ENCODE data around the gene MARCO. TPM values are rescaled to one million over a fixed set of nuclear protein-coding genes. Genes with fewer than 3 reads are reported as not detected.

MARCO gene
- total RNA-seq, 1 donor from 2014 or later = not detected

DNA sequence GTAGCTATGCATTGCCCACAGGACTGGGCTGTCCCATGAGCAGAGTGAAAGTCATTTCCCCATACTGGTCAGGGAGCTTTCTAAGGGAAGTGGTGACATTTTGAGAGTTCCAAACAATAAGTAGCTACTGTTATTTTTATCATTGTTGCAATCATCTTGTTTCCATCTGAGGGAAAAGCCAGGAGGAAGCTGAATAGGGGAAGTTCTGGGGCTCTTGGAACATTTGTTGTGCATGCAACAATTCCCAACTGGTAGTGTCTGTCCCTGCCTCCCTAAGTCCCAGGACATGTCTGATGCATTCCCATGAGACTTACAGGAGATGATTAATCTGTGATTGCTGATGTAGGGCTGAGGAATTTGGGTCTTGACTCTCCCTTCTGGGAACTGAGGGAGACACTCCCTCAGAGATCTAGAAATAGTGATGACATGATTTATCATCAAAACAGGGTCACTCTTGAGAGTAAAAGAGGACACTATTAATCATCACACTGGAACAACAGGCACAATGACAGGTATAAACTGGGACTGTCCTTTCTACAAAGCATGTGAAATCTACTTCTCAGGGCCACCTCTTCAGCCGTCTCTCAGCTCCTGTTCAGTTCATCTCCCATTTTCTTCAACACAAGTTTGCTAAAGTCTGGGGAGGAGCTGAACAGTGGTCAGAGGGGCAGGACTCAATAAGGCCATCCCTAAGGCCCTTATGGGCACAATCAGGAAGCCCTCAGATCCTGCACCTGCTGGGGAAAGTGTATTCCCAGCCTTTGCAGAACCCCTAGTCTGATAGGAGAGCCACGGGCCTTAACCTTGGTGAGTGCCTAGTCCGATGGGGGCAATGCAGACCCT, 28.0 kb upstream of the MARCO start:
- peaks cover 33% of the 10 kb centered on the region for H3K27me3 Mint-ChIP-seq (ENCODE audit: low read depth, unreplicated experiment)
- FAIRE-seq = no peak

DNA sequence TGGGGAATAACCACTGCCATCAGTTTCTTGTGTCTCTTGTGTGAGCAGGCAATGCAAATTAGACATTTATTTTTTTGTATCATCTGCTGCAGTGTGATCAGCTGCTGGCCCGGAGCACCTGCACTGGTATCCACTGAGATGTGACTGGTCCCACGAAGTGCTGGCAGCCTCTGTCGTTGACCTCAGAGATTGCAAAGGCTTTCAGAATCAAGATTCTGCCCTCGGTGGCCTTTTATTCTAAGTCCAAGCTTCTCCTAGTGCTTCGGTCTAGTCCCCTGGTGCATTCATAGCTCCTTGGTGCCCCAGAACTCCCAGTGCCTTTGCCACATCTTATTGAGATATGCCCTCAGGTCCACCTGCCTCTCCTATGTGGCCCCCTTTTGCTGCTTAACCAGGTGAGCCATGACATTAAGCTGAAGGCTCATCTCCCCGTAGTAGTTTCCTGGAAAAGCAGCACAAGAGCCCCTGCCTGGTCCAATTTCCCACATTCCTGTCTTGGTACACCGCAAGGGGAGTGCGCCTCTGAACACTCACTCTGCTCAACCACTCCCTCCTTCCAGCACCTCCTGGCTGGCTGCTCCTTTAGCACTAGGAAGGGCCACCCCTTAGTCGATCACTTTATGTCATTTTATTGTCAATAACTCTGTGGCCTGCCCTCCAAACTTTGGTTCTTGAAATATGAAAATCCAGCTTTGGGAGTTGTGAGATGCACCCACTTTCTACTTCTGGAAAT, 27.1 kb upstream of the MARCO start:
- no peaks in the 10 kb centered on the region for H3K27me3 ChIP-seq (ENCODE audit: insufficient read depth, low read length)
- H3K36me3 ChIP-seq (ENCODE audit: insufficient read depth, low read length) = no peaks in the 10 kb centered on the region
- peaks cover 10% of the 10 kb centered on the region for H3K4me1 Mint-ChIP-seq (ENCODE audit: low read depth, unreplicated experiment)
- no peak overlapping the region for H3K4me2 ChIP-seq (ENCODE audit: low read length)
- no peak for DNase-seq (ENCODE audit: low read depth)
- TF ChIP-seq, protein P1, sequence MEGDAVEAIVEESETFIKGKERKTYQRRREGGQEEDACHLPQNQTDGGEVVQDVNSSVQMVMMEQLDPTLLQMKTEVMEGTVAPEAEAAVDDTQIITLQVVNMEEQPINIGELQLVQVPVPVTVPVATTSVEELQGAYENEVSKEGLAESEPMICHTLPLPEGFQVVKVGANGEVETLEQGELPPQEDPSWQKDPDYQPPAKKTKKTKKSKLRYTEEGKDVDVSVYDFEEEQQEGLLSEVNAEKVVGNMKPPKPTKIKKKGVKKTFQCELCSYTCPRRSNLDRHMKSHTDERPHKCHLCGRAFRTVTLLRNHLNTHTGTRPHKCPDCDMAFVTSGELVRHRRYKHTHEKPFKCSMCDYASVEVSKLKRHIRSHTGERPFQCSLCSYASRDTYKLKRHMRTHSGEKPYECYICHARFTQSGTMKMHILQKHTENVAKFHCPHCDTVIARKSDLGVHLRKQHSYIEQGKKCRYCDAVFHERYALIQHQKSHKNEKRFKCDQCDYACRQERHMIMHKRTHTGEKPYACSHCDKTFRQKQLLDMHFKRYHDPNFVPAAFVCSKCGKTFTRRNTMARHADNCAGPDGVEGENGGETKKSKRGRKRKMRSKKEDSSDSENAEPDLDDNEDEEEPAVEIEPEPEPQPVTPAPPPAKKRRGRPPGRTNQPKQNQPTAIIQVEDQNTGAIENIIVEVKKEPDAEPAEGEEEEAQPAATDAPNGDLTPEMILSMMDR (IDR thresholded peaks at IDR 0.05; ENCODE audit: insufficient read depth, low read depth, low read length) = no peak
- no peak for TF ChIP-seq EZH2 (IDR thresholded peaks at IDR 0.05; ENCODE audit: insufficient read depth, low read length)
- no peak overlapping the region for H2AFZ ChIP-seq (ENCODE audit: low read depth, low read length)
- no peaks in the 10 kb centered on the region for H3K79me2 ChIP-seq (ENCODE audit: insufficient read depth, low read length)
- H3K27ac Mint-ChIP-seq (ENCODE audit: unreplicated experiment) = no peak overlapping the region
- no peak for FAIRE-seq
- H3K4me1 ChIP-seq (ENCODE audit: insufficient read depth, low read length) = no peaks in the 10 kb centered on the region
- peaks cover 3% of the 10 kb centered on the region for H3K36me3 Mint-ChIP-seq (ENCODE audit: low read depth, unreplicated experiment)
- H3K9ac ChIP-seq (ENCODE audit: low read length) = no peak overlapping the region
- peaks cover 5% of the 10 kb centered on the region for H3K9me3 Mint-ChIP-seq (ENCODE audit: unreplicated experiment)
- no peak overlapping the region for H3K4me3 Mint-ChIP-seq (ENCODE audit: unreplicated experiment)
- H4K20me1 ChIP-seq (ENCODE audit: insufficient read depth, low read length) = no peaks in the 10 kb centered on the region
- no peaks in the 10 kb centered on the region for H3K9me3 ChIP-seq (ENCODE audit: insufficient read depth, low read depth, low read length)
- no peak overlapping the region for H3K27ac ChIP-seq (ENCODE audit: low read depth, low read length)
- peaks cover 29% of the 10 kb centered on the region for H3K27me3 Mint-ChIP-seq (ENCODE audit: low read depth, unreplicated experiment)
- no peak overlapping the region for H3K4me3 ChIP-seq (ENCODE audit: insufficient read depth, low read depth, low read length)

More for the DNA sequence above, 28.0 kb upstream of the MARCO start:
- Mint-ChIP-seq H3K9me3 (ENCODE audit: unreplicated experiment) (peaks cover 5% of the 10 kb centered on the region), H3K4me1 (ENCODE audit: low read depth, unreplicated experiment) (peaks cover 10% of the 10 kb centered on the region), H3K4me3 (ENCODE audit: unreplicated experiment) (peak overlapping the region; percentile 29), H3K36me3 (ENCODE audit: low read depth, unreplicated experiment) (peaks cover 3% of the 10 kb centered on the region), H3K27ac (ENCODE audit: unreplicated experiment) (peak overlapping the region; percentile 73)
- no peak overlapping the region for H3K9ac ChIP-seq (ENCODE audit: low read length)
- H2AFZ ChIP-seq (ENCODE audit: low read depth, low read length) = no peak overlapping the region
- no peaks in the 10 kb centered on the region for H3K79me2 ChIP-seq (ENCODE audit: insufficient read depth, low read length)
- DNase-seq (ENCODE audit: low read depth) = no peak
- no peak overlapping the region for H3K27ac ChIP-seq (ENCODE audit: low read depth, low read length)
- no peaks in the 10 kb centered on the region for H3K9me3 ChIP-seq (ENCODE audit: insufficient read depth, low read depth, low read length)
- no peak overlapping the region for H3K4me3 ChIP-seq (ENCODE audit: insufficient read depth, low read depth, low read length)
- no peaks in the 10 kb centered on the region for H3K4me1 ChIP-seq (ENCODE audit: insufficient read depth, low read length)
- no peaks in the 10 kb centered on the region for H3K36me3 ChIP-seq (ENCODE audit: insufficient read depth, low read length)
- no peaks in the 10 kb centered on the region for H4K20me1 ChIP-seq (ENCODE audit: insufficient read depth, low read length)
- no peaks in the 10 kb centered on the region for H3K27me3 ChIP-seq (ENCODE audit: insufficient read depth, low read length)
- TF ChIP-seq, protein P1 (IDR thresholded peaks at IDR 0.05; ENCODE audit: insufficient read depth, low read depth, low read length) = no peak
- no peak for TF ChIP-seq EZH2 (IDR thresholded peaks at IDR 0.05; ENCODE audit: insufficient read depth, low read length)
- H3K4me2 ChIP-seq (ENCODE audit: low read length) = no peak overlapping the region

Measured in astrocyte (in vitro differentiated cells and primary cell).